ENCODE measurements around the gene FUZ. TPM values are rescaled to one million over a fixed set of nuclear protein-coding genes. Genes with fewer than 3 reads are reported as not detected.

Gene FUZ
- total RNA-seq, 1 experiment from 2014 or later: 19.0 TPM

DNA sequence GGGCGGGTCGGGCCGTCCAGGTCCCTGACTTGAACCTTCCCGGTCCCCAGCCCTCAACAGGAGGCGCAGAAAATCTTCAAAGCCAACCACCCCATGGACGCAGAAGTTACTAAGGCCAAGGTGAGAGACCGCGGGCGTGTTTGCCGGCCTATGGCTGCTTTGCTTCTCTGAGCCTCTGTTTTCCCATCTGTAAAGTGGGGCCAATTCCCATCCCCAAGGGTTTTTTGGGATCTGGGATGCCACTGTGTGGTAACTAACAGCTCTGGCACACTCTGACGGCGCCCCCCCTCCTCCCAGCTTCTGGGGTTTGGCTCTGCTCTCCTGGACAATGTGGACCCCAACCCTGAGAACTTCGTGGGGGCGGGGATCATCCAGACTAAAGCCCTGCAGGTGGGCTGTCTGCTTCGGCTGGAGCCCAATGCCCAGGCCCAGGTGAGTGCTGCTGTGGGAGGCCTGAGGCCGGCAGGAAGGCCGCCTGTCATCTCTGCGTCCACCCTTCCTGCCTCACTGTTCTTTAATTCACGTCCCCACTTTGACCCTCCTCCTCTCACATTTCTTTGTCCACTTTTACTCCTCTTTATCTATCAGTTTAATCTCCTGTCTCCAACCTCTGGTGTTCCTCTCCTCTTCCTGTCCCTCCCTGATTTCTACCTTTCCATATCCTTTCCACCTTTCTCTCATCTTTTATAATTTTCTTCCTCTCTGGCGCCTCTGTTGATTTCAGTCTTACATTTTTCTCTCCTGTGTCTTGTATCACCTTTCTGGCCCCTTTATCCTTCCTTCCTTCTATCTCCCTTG is 7.1 kb downstream of the FUZ start:
- DNase-seq (ENCODE audit: unreplicated experiment): no peak
- intact Hi-C loops (cut with micrococcal nuclease): no loop called here
- Mint-ChIP-seq H3K27ac (ENCODE audit: low read depth, unreplicated experiment) (no peak overlapping the region), H3K4me1 (ENCODE audit: insufficient read depth, unreplicated experiment) (peaks cover 6% of the 10 kb centered on the region), H3K27me3 (ENCODE audit: insufficient read depth, unreplicated experiment) (no peaks in the 10 kb centered on the region), H3K9me3 (ENCODE audit: unreplicated experiment) (peaks cover 8% of the 10 kb centered on the region), H3K4me3 (ENCODE audit: unreplicated experiment) (no peak overlapping the region), H3K36me3 (ENCODE audit: insufficient read depth, unreplicated experiment) (peaks cover 38% of the 10 kb centered on the region)
- TF ChIP-seq, protein P1, sequence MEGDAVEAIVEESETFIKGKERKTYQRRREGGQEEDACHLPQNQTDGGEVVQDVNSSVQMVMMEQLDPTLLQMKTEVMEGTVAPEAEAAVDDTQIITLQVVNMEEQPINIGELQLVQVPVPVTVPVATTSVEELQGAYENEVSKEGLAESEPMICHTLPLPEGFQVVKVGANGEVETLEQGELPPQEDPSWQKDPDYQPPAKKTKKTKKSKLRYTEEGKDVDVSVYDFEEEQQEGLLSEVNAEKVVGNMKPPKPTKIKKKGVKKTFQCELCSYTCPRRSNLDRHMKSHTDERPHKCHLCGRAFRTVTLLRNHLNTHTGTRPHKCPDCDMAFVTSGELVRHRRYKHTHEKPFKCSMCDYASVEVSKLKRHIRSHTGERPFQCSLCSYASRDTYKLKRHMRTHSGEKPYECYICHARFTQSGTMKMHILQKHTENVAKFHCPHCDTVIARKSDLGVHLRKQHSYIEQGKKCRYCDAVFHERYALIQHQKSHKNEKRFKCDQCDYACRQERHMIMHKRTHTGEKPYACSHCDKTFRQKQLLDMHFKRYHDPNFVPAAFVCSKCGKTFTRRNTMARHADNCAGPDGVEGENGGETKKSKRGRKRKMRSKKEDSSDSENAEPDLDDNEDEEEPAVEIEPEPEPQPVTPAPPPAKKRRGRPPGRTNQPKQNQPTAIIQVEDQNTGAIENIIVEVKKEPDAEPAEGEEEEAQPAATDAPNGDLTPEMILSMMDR (IDR thresholded peaks at IDR 0.05; ENCODE audit: unreplicated experiment): no peak
- POLR2A ChIA-PET: interaction anchor here (0.7 to 1.0 kb wide), 2 partner anchors 65 to 165 kb away, joined by 3 to 5 read pairs; no protein-coding TSS in a partner anchor
- CTCF ChIA-PET: no interaction called here
- BruUV-seq (replicated peaks): no TSS peak

DNA sequence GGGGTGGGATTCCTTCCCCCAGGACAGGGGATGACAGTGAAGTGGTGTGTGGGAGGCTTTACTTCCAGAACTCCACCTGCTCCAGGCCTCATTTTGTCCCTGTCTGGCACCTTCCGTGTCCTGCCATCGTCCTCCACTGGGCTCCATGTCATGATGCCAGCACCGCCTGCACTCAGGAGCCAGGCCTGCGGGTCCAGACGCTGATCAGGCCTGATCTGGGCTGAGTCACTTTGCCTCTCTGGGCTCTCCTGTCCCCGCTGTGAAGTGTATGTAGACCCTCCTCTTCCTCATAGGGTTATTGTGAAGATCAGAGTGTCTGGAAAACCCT is 9.6 kb downstream of the FUZ start:
- POLR2A ChIA-PET: interaction anchor here (2.2 kb wide), 1 partner anchor 10 kb away, joined by 7 read pairs; the partner anchor contains the start of gene FUZ
- Mint-ChIP-seq H3K36me3 (ENCODE audit: insufficient read depth, unreplicated experiment) (peaks cover 46% of the 10 kb centered on the region), H3K27me3 (ENCODE audit: insufficient read depth, unreplicated experiment) (no peaks in the 10 kb centered on the region)

DNA sequence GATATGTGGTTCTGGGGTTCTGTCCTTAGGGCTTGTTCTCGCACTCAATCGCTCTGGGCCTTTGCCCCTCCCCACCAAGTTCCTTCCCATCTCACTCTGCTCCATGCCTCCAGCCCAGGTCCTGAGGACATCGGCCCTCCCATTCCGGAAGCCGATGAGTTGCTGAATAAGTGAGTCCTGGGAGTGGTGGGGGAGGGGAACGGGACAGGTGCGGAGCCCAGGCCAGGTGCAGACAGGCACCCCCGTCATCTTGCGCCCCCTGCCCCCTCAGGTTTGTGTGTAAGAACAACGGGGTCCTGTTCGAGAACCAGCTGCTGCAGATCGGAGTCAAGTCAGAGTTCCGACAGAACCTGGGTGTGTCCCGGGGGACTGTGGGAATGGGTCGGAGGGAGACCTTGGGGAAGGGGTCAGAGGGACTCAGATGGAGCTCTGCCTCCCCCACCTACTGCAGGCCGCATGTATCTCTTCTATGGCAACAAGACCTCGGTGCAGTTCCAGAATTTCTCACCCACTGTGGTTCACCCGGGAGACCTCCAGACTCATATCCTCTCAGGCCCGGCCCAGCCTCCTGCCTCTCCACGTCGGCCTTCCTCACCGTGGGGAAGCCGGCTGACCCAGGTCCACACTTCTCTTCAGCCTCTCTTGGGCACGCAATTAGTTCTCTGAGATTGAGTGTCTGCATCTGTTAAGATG is 10.1 kb downstream of the FUZ start:
- DNase-seq (ENCODE audit: unreplicated experiment): no peak
- Mint-ChIP-seq H3K4me1 (ENCODE audit: insufficient read depth, unreplicated experiment) (peaks cover 6% of the 10 kb centered on the region), H3K9me3 (ENCODE audit: unreplicated experiment) (peaks cover 8% of the 10 kb centered on the region), H3K27me3 (ENCODE audit: insufficient read depth, unreplicated experiment) (no peaks in the 10 kb centered on the region), H3K36me3 (ENCODE audit: insufficient read depth, unreplicated experiment) (peaks cover 45% of the 10 kb centered on the region), H3K27ac (ENCODE audit: low read depth, unreplicated experiment) (no peak overlapping the region), H3K4me3 (ENCODE audit: unreplicated experiment) (no peak overlapping the region)
- CTCF ChIA-PET: no interaction called here
- intact Hi-C loops (cut with micrococcal nuclease): no loop called here
- POLR2A ChIA-PET: interaction anchor here (0.6 to 2.2 kb wide), 2 partner anchors 10 to 174 kb away, joined by 3 to 7 read pairs; partner anchors contain the start of gene FUZ
- TF ChIP-seq, protein P1 (IDR thresholded peaks at IDR 0.05; ENCODE audit: unreplicated experiment): no peak
- no TSS peak for BruUV-seq (replicated peaks)

More for the DNA sequence above, 9.6 kb downstream of the FUZ start:
- TF ChIP-seq, protein P1 (IDR thresholded peaks at IDR 0.05; ENCODE audit: unreplicated experiment): no peak
- H3K27ac Mint-ChIP-seq (ENCODE audit: low read depth, unreplicated experiment): no peak overlapping the region
- peaks cover 6% of the 10 kb centered on the region for H3K4me1 Mint-ChIP-seq (ENCODE audit: insufficient read depth, unreplicated experiment)
- H3K9me3 Mint-ChIP-seq (ENCODE audit: unreplicated experiment): peaks cover 8% of the 10 kb centered on the region
- no TSS peak for BruUV-seq (replicated peaks)
- intact Hi-C loops (cut with micrococcal nuclease): no loop called here
- CTCF ChIA-PET: interaction anchor here (0.6 kb wide), 1 partner anchor 60 kb away, joined by 3 read pairs; no protein-coding TSS in a partner anchor
- DNase-seq (ENCODE audit: unreplicated experiment): no peak
- no peak overlapping the region for H3K4me3 Mint-ChIP-seq (ENCODE audit: unreplicated experiment)

DNA sequence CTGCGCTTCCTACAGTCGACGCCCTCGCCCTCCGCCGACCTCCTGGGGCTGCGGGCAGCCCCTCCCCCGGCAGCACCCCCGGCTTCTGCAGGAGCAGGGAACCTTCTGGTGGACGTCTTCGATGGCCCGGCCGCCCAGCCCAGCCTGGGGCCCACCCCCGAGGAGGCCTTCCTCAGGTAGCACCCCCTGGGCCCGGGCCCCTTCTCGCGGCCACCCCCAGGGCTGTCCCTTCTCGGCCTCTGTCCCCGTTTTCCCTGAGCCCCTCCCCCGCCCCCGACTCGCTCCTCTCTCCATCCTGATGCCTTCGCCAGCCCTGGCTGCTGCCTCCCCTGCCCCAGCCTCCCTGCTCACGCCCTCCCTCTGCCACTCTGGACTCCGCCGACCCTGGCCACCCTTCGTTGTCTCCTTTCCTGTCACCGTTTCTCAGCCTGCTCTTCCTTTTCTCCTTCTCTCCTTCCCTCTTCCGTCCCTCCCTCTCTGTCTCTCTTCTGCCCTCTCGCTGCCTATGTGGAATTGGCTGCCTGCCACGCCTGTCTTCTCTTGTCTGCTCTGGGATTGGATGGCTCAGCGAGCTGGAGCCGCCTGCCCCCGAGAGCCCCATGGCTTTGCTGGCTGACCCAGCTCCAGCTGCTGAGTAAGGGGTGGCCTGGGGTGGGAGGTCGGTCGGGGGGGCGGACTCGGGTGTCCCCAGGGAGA is 11.0 kb downstream of the FUZ start:
- peaks cover 8% of the 10 kb centered on the region for H3K9me3 Mint-ChIP-seq (ENCODE audit: unreplicated experiment)
- H3K4me3 Mint-ChIP-seq (ENCODE audit: unreplicated experiment): no peak overlapping the region
- H3K27ac Mint-ChIP-seq (ENCODE audit: low read depth, unreplicated experiment): no peak overlapping the region
- H3K36me3 Mint-ChIP-seq (ENCODE audit: insufficient read depth, unreplicated experiment): peaks cover 53% of the 10 kb centered on the region
- intact Hi-C loops (cut with micrococcal nuclease): no loop called here
- ChIA-PET POLR2A (interaction anchor here (0.6 kb wide), 1 partner anchor 173 kb away, joined by 3 read pairs; no protein-coding TSS in a partner anchor), CTCF (no interaction called here)
- TF ChIP-seq, protein P1 (IDR thresholded peaks at IDR 0.05; ENCODE audit: unreplicated experiment): no peak
- H3K27me3 Mint-ChIP-seq (ENCODE audit: insufficient read depth, unreplicated experiment): no peaks in the 10 kb centered on the region
- H3K4me1 Mint-ChIP-seq (ENCODE audit: insufficient read depth, unreplicated experiment): peaks cover 6% of the 10 kb centered on the region
- DNase-seq (ENCODE audit: unreplicated experiment): peak; percentile 28
- no TSS peak for BruUV-seq (replicated peaks)

All from MCF 10A (cell line).